Panc1 (cell line): ENCODE results near the gene CROT. TPM values are rescaled to one million over a fixed set of nuclear protein-coding genes. Genes with fewer than 3 reads are reported as not detected.

ENCODE experiments used
- ATAC-seq: fragments of 200-7000 bp; cut with Tn5 transposase; 2 replicates; pipeline ENCODE4 v1.9.1; 2020; ENCODE audit warnings: mild to moderate bottlenecking, moderate library complexity
- BruUV-seq: library from RNA; stranded (reverse); fragments of 400-500 nt; replicated peaks from 2 replicates; lab custom pipeline; 2021; lab: Mats Ljungman, UMichigan
- CTCF ChIA-PET: fragments of 300-600 bp; sonication (Branson Sonifier 250); formaldehyde crosslinking; loops from one replicate; lab custom pipeline; 2022; ENCODE audit warnings: antibody characterized with exemption; lab: Charles Lee
- POLR2A ChIA-PET: fragments of 300-600 bp; sonication (Branson Sonifier 250); formaldehyde crosslinking; loops from one replicate; lab custom pipeline; 2022; ENCODE audit warnings: antibody characterized with exemption; lab: Charles Lee
- DNase-seq: peaks from one replicate; pipeline ENCODE4 v3.0.0-alpha.2; 2010; ENCODE audit warnings: low read depth, low spot score
- H3K27ac ChIP-seq: 2 replicates; pipeline ENCODE4 v1.5.1; 2011; ENCODE audit warnings: mild to moderate bottlenecking, low read length, inconsistent platforms
- H3K27me3 ChIP-seq: fragments of 200-500 bp; sonication (Bioruptor generic); 2 replicates; pipeline ENCODE4 v1.6.0; 2014; ENCODE audit warnings: low read length, inconsistent platforms; ENCODE audit not compliant: control insufficient read depth, insufficient read depth
- H3K36me3 ChIP-seq: fragments of 200-500 bp; sonication (Bioruptor generic); 2 replicates; pipeline ENCODE4 v1.5.1; 2014; ENCODE audit warnings: inconsistent platforms, mild to moderate bottlenecking, low read length, moderate library complexity; ENCODE audit not compliant: control insufficient read depth, insufficient read depth
- H3K4me1 ChIP-seq: 2 replicates; pipeline ENCODE4 v1.5.1; 2011; ENCODE audit warnings: inconsistent platforms, mild to moderate bottlenecking, low read length, moderate library complexity; ENCODE audit not compliant: control insufficient read depth, insufficient read depth
- H3K4me3 ChIP-seq, 2 experiments: 2 replicates each; pipeline ENCODE4 v1.5.1; 2011 to 2012; ENCODE audit warnings: low read depth in 2 of 2, low read length in 2 of 2, mild to moderate bottlenecking in 2 of 2, inconsistent platforms in 1 of 2, moderate library complexity in 1 of 2
- H3K9me3 ChIP-seq: fragments of 200-500 bp; sonication (Bioruptor generic); 2 replicates; pipeline ENCODE4 v1.5.1; 2014; ENCODE audit warnings: low read depth, mild to moderate bottlenecking, inconsistent platforms, low read length, moderate library complexity; ENCODE audit not compliant: control insufficient read depth, insufficient read depth
- POLR2AphosphoS5 ChIP-seq: IDR thresholded peaks from 2 replicates; pipeline ENCODE4 v1.6.1; 2012; ENCODE audit warnings: mild to moderate bottlenecking, low read depth, low read length, moderate library complexity
- SIN3A ChIP-seq: IDR thresholded peaks from 2 replicates; pipeline ENCODE4 v1.6.1; 2012; ENCODE audit warnings: low read depth, mild to moderate bottlenecking, low read length, moderate library complexity, borderline replicate concordance; ENCODE audit not compliant: insufficient read depth
- TCF7L2 ChIP-seq: IDR thresholded peaks from 2 replicates; pipeline ENCODE4 v1.6.1; 2011; ENCODE audit warnings: mild to moderate bottlenecking, low read depth, low read length, inconsistent platforms
- in situ Hi-C: cut with HindIII; loops from 2 replicates; pipeline ENCODE4 v1.10.0; 2016; ENCODE audit warnings: low sequenced_read_pairs, low pct_unique_long_range_greater_than_20kb
- intact Hi-C: fragments of 100-400 bp; cut with micrococcal nuclease; formaldehyde crosslinking; loops from one replicate; pipeline ENCODE4 v1.10.0; 2022; ENCODE audit not compliant: unreplicated experiment
- total RNA-seq: library from RNA; stranded (reverse); gene quantifications from one replicate; pipeline ENCODE4 v1.2.1, GENCODE V29; 2021; ENCODE audit not compliant: unreplicated experiment
- TF ChIP-seq, protein P1 (sequence below): fragments of 450-650 bp; IDR thresholded peaks from 2 replicates; pipeline ENCODE4 v1.5.1; 2017; ENCODE audit warnings: mild to moderate bottlenecking
- TF ChIP-seq, protein P2 (sequence below), 2 experiments: IDR thresholded peaks; 2 replicates each; pipeline ENCODE4 v1.6.1; 2011 to 2012; ENCODE audit warnings: low read depth in 2 of 2, control low read depth in 1 of 2, low read length in 1 of 2, mild to moderate bottlenecking in 1 of 2, moderate library complexity in 1 of 2; ENCODE audit not compliant: insufficient read depth in 1 of 2

Gene CROT
- total RNA-seq, 1 experiment from 2014 or later, result 9.8 TPM

DNA sequence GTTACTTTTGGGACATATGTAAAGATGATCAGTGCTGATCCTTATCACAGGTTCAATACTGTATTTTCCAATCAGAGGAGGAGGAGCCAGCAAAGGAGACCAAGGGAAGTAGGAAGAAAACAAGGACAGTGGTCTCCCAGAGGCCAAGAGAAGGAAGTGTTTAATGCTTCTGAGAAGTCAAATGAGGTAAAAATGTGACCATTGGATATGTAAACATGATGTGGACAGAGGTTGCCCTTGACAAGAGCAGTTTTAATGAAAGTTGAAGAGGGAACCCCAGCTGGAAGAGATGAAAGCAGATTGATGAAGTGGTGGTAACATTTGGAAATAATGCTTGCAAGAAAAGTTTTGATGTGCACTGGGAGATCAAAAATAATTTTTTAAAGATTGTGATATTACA lies 18.8 kb downstream of the CROT start:
- Histone ChIP-seq H3K4me3 (no peak overlapping the region), H3K27ac (no peak overlapping the region), H3K27me3 (no peaks in the 10 kb centered on the region), H3K9me3 (no peaks in the 10 kb centered on the region), H3K4me1 (no peaks in the 10 kb centered on the region), H3K36me3 (no peaks in the 10 kb centered on the region; the same call in 1 of the 2 replicates)
- TF ChIP-seq TCF7L2 (no peak), SIN3A (no peak)
- DNase-seq (no peak), ATAC-seq (no peak)
- POLR2A ChIA-PET, result no interaction called here
- in situ Hi-C loops (no loop called here), intact Hi-C loops (no loop called here)
- no TSS peak for BruUV-seq
- CTCF ChIA-PET, result no interaction called here

DNA sequence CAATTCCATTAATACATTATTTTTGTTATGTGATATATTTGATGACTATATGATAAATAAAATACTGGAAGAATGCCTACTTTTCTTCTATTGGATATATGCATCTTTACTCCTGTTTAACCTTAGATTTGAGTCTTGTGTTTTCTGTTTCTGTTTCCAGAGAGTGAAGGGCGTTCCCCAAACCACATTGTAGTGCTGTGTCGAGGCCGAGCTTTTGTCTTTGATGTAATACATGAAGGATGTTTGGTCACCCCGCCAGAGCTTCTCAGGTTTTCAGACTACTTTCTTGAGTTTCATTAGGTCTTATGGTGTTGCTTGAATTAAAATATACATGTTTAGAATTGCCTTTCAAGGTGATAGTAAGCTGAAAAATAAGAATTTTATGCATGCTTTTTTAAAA lies 23.8 kb downstream of the CROT start:
- no peaks in the 10 kb centered on the region for H3K9me3 ChIP-seq
- H3K27me3 ChIP-seq, result no peaks in the 10 kb centered on the region
- DNase-seq, result no peak
- ChIA-PET CTCF (no interaction called here), POLR2A (no interaction called here)
- no peak overlapping the region for H3K27ac ChIP-seq
- intact Hi-C loops (no loop called here), in situ Hi-C loops (no loop called here)
- BruUV-seq, result no TSS peak
- H3K36me3 ChIP-seq, result no peaks in the 10 kb centered on the region
- H3K4me3 ChIP-seq, result no peak overlapping the region
- ATAC-seq, result no peak
- TF ChIP-seq TCF7L2 (no peak), POLR2AphosphoS5 (no peak), SIN3A (no peak)
- no peaks in the 10 kb centered on the region for H3K4me1 ChIP-seq

DNA sequence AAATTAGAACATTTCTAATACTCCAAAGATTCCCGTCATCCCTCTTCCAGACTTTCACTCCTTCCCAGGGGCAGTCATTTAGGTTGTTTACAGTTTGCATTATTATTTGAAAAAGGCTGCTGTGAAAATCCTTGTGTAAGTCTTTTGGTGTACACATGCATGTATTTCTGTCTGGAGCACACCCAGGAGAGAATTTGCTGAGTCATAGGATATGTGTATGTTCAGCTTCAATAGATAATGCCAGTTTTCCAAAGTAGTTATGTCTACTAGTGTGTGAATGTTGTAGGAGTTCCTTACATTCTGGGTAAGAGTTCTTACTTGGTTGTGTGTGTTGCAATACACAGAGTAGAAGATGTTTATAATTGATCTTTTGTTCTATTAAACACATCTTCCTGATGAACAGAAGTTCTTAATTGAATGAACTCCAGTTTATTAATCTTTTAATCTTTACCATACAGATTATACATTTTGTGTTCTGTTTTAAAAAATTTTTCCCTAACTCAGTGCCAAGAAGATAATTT lies 25.3 kb downstream of the CROT start:
- BruUV-seq, result no TSS peak
- in situ Hi-C loops, result no loop called here
- Histone ChIP-seq H3K27me3 (no peaks in the 10 kb centered on the region), H3K27ac (no peak overlapping the region), H3K9me3 (no peaks in the 10 kb centered on the region), H3K4me3 (no peak overlapping the region), H3K36me3 (no peaks in the 10 kb centered on the region), H3K4me1 (no peaks in the 10 kb centered on the region; the same call in 1 of the 2 replicates)
- DNase-seq, result no peak
- ChIA-PET POLR2A (no interaction called here), CTCF (no interaction called here)
- TF ChIP-seq, protein P1, sequence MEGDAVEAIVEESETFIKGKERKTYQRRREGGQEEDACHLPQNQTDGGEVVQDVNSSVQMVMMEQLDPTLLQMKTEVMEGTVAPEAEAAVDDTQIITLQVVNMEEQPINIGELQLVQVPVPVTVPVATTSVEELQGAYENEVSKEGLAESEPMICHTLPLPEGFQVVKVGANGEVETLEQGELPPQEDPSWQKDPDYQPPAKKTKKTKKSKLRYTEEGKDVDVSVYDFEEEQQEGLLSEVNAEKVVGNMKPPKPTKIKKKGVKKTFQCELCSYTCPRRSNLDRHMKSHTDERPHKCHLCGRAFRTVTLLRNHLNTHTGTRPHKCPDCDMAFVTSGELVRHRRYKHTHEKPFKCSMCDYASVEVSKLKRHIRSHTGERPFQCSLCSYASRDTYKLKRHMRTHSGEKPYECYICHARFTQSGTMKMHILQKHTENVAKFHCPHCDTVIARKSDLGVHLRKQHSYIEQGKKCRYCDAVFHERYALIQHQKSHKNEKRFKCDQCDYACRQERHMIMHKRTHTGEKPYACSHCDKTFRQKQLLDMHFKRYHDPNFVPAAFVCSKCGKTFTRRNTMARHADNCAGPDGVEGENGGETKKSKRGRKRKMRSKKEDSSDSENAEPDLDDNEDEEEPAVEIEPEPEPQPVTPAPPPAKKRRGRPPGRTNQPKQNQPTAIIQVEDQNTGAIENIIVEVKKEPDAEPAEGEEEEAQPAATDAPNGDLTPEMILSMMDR, result no peak
- TF ChIP-seq TCF7L2 (no peak), POLR2AphosphoS5 (no peak), SIN3A (no peak)
- TF ChIP-seq, protein P2, sequence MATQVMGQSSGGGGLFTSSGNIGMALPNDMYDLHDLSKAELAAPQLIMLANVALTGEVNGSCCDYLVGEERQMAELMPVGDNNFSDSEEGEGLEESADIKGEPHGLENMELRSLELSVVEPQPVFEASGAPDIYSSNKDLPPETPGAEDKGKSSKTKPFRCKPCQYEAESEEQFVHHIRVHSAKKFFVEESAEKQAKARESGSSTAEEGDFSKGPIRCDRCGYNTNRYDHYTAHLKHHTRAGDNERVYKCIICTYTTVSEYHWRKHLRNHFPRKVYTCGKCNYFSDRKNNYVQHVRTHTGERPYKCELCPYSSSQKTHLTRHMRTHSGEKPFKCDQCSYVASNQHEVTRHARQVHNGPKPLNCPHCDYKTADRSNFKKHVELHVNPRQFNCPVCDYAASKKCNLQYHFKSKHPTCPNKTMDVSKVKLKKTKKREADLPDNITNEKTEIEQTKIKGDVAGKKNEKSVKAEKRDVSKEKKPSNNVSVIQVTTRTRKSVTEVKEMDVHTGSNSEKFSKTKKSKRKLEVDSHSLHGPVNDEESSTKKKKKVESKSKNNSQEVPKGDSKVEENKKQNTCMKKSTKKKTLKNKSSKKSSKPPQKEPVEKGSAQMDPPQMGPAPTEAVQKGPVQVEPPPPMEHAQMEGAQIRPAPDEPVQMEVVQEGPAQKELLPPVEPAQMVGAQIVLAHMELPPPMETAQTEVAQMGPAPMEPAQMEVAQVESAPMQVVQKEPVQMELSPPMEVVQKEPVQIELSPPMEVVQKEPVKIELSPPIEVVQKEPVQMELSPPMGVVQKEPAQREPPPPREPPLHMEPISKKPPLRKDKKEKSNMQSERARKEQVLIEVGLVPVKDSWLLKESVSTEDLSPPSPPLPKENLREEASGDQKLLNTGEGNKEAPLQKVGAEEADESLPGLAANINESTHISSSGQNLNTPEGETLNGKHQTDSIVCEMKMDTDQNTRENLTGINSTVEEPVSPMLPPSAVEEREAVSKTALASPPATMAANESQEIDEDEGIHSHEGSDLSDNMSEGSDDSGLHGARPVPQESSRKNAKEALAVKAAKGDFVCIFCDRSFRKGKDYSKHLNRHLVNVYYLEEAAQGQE (IDR thresholded peaks at IDR 0.05; ENCODE audit: insufficient read depth in 1 of 2, low read depth in 2 of 2, low read length in 1 of 2), result no peak
- ATAC-seq, result no peak
- intact Hi-C loops, result no loop called here
